GM12878 (cell line): ENCODE data around the gene UGT2A3. TPM values are rescaled to one million over a fixed set of nuclear protein-coding genes. Genes with fewer than 3 reads are reported as not detected.

ENCODE experiments used
- BRCA1 ChIP-seq: IDR thresholded peaks from 2 replicates; pipeline ENCODE4 v1.6.1; 2011; ENCODE audit warnings: low read depth, low read length, improper control_type of control experiment
- ESRRA ChIP-seq: IDR thresholded peaks from 2 replicates; pipeline ENCODE4 v1.6.1; 2012; ENCODE audit warnings: mild to moderate bottlenecking, low read length, improper control_type of control experiment
- EZH2 ChIP-seq: IDR thresholded peaks from 2 replicates; pipeline ENCODE4 v1.6.1; 2012; ENCODE audit warnings: low read depth, mild to moderate bottlenecking, control low read depth, inconsistent platforms, low read length, borderline replicate concordance; ENCODE audit not compliant: control insufficient read depth
- MYB ChIP-seq: fragments of 150-350 bp; IDR thresholded peaks from 2 replicates; pipeline ENCODE4 v1.6.1; 2014; ENCODE audit warnings: mild to moderate bottlenecking, low read depth, low read length, borderline replicate concordance
- polyA plus RNA-seq, 11 experiments: library from polyadenylated mRNA; depleted of rRNA in 4 of 11; unstranded in 6 of 11; stranded (reverse) in 5 of 11; fragments of >200 nt; fragmentation: Nextera tagmentation in 4 of 11; fragmentation: Illumina TruSeq in 1 of 11; extraction: Ambion mirVana in 4 of 11; extraction: Trizol in 1 of 11; gene quantifications; 1 replicate in 1 of 11; 2 replicates in 10 of 11; pipeline versions ENCODE4 v1.2.1 to v1.2.3, GENCODE V29; 2011 to 2016; ENCODE audit warnings: inconsistent platforms in 2 of 11, missing spikeins in 2 of 11, low read depth in 1 of 11
- small RNA-seq: library from RNA; depleted of rRNA; stranded (forward); fragments of <200 nt; gene quantifications from one replicate; pipeline ENCODE3, GENCODE V24; 2014
- total RNA-seq, 4 experiments: library from RNA; depleted of rRNA in 3 of 4; stranded (reverse); fragments of >200 nt in 3 of 4; fragmentation: Illumina TruSeq in 1 of 4; extraction: Trizol in 1 of 4; gene quantifications; 2 replicates each; pipeline versions ENCODE4 v1.2.1 to v1.2.3, GENCODE V29; 2013 to 2021
- TF ChIP-seq, protein P1 (sequence below): IDR thresholded peaks from 2 replicates; pipeline ENCODE4 v1.6.1; 2011; ENCODE audit warnings: low read depth, low read length, improper control_type of control experiment, borderline replicate concordance
- TF ChIP-seq, protein P2 (sequence below): fragments of 450-650 bp; IDR thresholded peaks from 2 replicates; pipeline ENCODE4 v1.6.1; 2017; ENCODE audit warnings: mild to moderate bottlenecking, moderate library complexity

Gene UGT2A3
- total and polyA plus RNA-seq, 10 of the 15 experiments (the other 5 are each of a cell fraction or from before 2014, with no cell fraction given) = 0.04 to 0.18 (median 0.09) TPM; not detected in 2

DNA sequence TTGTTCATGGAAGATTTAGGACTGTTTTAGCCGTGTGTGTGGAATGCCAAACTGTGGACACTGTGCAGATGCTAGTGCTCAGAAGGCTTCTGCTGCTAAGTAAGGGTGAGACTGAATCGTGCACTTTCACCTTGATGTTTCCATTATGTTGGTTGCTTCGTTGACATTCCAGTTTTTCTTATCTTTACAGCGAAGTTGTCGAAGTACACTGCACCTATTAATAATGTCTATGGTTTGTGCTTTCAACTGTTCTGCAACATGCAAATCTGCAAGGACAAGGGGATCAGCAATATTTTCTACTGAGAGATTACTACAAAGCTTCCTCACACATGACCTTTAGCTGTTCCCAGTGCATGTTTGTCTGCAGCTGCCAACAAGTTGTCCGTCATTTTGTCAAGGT lies 67.7 kb downstream of the UGT2A3 start (continued):
- TF ChIP-seq, protein P1, sequence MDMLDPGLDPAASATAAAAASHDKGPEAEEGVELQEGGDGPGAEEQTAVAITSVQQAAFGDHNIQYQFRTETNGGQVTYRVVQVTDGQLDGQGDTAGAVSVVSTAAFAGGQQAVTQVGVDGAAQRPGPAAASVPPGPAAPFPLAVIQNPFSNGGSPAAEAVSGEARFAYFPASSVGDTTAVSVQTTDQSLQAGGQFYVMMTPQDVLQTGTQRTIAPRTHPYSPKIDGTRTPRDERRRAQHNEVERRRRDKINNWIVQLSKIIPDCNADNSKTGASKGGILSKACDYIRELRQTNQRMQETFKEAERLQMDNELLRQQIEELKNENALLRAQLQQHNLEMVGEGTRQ = no peak
- TF ChIP-seq MYB = no peak
- TF ChIP-seq ESRRA = no peak
- TF ChIP-seq BRCA1 = no peak
- no peak for TF ChIP-seq EZH2
- TF ChIP-seq, protein P2, sequence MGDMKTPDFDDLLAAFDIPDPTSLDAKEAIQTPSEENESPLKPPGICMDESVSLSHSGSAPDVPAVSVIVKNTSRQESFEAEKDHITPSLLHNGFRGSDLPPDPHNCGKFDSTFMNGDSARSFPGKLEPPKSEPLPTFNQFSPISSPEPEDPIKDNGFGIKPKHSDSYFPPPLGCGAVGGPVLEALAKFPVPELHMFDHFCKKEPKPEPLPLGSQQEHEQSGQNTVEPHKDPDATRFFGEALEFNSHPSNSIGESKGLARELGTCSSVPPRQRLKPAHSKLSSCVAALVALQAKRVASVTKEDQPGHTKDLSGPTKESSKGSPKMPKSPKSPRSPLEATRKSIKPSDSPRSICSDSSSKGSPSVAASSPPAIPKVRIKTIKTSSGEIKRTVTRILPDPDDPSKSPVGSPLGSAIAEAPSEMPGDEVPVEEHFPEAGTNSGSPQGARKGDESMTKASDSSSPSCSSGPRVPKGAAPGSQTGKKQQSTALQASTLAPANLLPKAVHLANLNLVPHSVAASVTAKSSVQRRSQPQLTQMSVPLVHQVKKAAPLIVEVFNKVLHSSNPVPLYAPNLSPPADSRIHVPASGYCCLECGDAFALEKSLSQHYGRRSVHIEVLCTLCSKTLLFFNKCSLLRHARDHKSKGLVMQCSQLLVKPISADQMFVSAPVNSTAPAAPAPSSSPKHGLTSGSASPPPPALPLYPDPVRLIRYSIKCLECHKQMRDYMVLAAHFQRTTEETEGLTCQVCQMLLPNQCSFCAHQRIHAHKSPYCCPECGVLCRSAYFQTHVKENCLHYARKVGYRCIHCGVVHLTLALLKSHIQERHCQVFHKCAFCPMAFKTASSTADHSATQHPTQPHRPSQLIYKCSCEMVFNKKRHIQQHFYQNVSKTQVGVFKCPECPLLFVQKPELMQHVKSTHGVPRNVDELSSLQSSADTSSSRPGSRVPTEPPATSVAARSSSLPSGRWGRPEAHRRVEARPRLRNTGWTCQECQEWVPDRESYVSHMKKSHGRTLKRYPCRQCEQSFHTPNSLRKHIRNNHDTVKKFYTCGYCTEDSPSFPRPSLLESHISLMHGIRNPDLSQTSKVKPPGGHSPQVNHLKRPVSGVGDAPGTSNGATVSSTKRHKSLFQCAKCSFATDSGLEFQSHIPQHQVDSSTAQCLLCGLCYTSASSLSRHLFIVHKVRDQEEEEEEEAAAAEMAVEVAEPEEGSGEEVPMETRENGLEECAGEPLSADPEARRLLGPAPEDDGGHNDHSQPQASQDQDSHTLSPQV = no peak
- TF ChIP-seq, all 136 proteins: peak for 0

Small RNAs within 50 kb of the gene (small RNA-seq; reads per million reads assigned to genes)
- gene AC021146.3 (not detected), gene AC021146.6 (not detected)

Other genes with a start within 250 kb of the UGT2A3 start
- gene UGT2B10, start 135.8 kb downstream of the UGT2A3 start, total RNA-seq (2014; rRNA removed) = not detected in 2 replicates
- not detected in 2 replicates for gene UGT2B10, start 135.8 kb downstream of the UGT2A3 start, total RNA-seq (2014; rRNA removed; fragmentation: Illumina TruSeq; extraction: Trizol)
- not detected in 2 replicates for gene UGT2B10, start 135.8 kb downstream of the UGT2A3 start, total RNA-seq (2021)
- not detected in 2 replicates for gene UGT2B10, start 135.8 kb downstream of the UGT2A3 start, polyA plus RNA-seq (2011; rRNA removed)
- gene UGT2B10, start 135.8 kb downstream of the UGT2A3 start, polyA plus RNA-seq (2014; fragmentation: Illumina TruSeq; extraction: Trizol) = not detected in 2 replicates
- gene UGT2B10, start 135.8 kb downstream of the UGT2A3 start, polyA plus RNA-seq (2014; fragmentation: Nextera tagmentation; extraction: Ambion mirVana) = not detected
- not detected in 2 replicates for gene UGT2B10, start 135.8 kb downstream of the UGT2A3 start, polyA plus RNA-seq (2014; rRNA removed)
- not detected for gene UGT2B10, start 135.8 kb downstream of the UGT2A3 start, polyA plus RNA-seq (2016; fragmentation: Nextera tagmentation; extraction: Ambion mirVana)
- gene UGT2B7, start 144.7 kb upstream of the UGT2A3 start, total RNA-seq (2014; rRNA removed) = 0.27 and 0.79 TPM in 2 replicates
- gene UGT2B7, start 144.7 kb upstream of the UGT2A3 start, total RNA-seq (2014; rRNA removed; fragmentation: Illumina TruSeq; extraction: Trizol) = 0.46 and 1.5 TPM in 2 replicates
- gene UGT2B7, start 144.7 kb upstream of the UGT2A3 start, total RNA-seq (2021) = 0.77 and 1.0 TPM in 2 replicates
- gene UGT2B7, start 144.7 kb upstream of the UGT2A3 start, polyA plus RNA-seq (2011; rRNA removed) = 2.9 and 3.6 TPM in 2 replicates
- 0.73 TPM in 2 replicates for gene UGT2B7, start 144.7 kb upstream of the UGT2A3 start, polyA plus RNA-seq (2014; fragmentation: Illumina TruSeq; extraction: Trizol)
- 1 to 10 TPM; 1.5 to 2.1 TPM for gene UGT2B7, start 144.7 kb upstream of the UGT2A3 start, polyA plus RNA-seq (2014; fragmentation: Nextera tagmentation; extraction: Ambion mirVana)
- gene UGT2B7, start 144.7 kb upstream of the UGT2A3 start, polyA plus RNA-seq (2014; rRNA removed) = 0.39 and 0.77 TPM in 2 replicates
- 1 to 10 TPM; 1.0 to 1.3 TPM for gene UGT2B7, start 144.7 kb upstream of the UGT2A3 start, polyA plus RNA-seq (2016; fragmentation: Nextera tagmentation; extraction: Ambion mirVana)